Measurements from ENCODE around the gene SLX4IP.
A peak's percentile ranks its signal among the peaks of the same experiment; 100 is the strongest.

Gene SLX4IP

DNA sequence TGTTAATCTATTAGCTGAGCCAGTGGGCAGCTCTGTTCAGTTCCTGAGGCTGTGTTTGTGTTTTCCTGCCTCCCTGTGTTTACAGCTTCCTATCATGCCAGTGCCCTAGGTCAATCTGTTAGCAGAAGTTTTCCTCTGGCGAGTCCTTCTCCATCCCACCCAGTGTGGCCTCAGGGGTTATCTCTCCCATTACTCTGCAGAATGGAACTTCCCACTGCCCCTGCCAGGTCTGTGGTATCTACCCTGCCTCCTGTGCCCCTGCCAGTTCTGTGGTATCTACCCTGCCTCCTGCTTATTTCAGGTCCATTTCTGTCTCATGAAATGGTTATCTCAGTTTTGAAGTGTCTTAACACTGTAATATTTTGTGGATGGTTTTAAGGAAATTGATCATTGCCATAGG lies 63.1 kb downstream of the SLX4IP start:
- no peak for DNase-seq

DNA sequence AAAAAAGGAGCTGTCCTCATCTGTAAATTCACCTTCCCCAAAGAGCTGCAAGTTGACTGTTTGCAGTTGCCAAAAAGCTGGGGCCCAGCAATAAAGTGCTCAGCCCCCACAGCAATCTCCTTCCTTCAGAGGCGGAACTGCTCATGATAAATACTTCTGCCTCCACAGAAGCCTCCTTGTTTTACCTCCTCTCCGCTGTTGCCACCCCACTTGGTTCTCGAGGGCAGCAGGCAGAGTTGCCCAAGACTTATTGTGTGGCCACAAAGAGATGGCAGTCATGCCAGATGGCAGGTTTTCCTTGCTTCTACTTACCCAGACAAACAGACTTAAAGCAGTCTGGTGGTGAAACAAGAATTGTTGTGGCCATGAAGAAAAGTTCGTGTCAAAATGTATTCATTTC lies 66.3 kb downstream of the SLX4IP start:
- no peak for DNase-seq

DNA sequence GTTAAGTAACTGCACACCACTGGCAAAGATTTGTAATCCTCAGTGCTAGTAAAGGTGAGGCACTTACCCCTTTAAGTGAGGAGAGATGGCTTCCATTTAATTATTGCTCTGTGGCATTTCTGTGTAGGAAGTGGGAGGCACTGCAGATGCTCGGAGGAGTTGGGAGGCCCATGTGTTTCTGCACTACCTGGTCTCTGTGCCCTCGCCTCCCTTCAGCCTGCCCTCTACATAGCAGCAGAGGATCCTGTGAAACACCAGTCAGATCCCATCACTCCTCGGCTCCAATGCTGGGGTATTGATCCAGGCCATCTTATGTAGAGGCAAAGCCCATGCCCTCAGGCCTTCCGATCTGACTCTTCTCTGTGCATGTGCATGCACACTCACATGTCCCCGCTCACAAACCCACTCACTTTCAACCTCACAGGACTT lies 67.0 kb downstream of the SLX4IP start:
- DNase-seq, result peak; percentile 22

DNA sequence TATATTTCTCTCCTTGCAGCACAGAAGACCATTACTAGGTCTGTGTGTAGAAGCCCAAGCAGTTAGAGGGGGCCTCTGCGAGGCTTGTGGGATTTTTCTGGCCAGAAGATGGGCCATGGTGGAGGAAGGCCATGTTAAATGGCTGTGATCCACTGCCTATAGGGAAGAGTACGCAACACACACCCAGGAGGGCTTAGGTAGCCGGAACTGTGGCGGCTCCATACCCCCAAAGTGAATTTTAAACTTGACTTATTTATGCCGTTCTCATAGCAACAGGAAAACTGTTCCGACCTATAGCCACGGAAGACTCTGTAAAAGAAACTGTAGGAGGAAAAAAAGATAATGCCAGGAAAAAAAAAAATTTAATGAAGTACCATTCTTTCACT lies 69.5 kb downstream of the SLX4IP start:
- DNase-seq, result no peak

DNA sequence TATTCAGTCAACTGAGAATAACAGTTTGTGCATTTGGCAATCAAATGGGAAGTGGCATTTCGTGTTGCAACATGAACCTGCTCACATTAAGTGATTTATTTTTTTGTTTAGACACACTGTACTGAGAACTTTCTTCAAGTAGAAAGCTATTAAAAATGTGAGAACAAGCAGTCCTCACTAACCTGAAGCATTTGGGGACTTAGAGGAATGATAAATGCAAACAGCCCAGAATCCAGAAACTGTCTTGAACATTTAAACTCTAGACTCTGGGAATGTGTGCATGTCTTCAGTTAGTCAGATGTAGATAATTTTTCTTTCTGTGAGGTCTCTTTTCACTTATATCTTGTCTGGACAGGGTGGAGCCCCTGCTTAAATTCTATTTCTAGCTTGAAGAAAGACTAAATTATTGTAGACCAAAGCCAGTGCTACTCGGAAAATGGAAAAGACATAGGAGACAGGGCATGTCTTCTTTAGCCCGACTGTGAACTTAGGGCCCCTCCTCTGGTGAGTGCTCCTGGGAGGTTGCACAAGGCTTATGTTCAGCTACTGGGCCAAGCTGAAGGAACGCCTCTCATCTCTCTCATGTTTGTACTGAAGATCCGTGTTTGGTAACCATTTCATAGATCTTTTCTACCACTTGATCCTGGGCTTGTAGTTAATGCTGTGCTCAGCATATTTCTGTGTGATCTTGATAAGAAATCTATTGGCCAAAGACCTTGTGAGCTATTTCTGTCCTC lies 70.1 kb downstream of the SLX4IP start:
- DNase-seq, result no peak

DNA sequence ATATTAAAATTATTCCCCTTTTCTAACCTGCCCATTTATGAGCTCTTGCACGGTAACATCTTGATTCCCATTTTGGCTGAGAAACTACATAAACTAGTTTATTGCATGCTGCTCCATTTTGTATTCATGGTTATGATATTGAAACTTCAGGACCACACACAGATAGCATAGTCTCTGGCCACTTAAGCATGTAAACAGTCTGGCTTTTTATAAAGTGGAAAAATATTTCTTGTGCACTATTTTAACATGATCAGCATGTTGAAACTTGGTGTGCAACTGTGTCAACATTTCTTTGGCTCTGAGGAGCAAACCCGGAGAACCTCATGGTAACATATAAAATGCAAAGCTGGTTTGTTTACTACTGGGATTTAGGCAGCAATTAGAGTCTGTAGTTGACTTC lies 70.7 kb downstream of the SLX4IP start:
- DNase-seq, result no peak

DNA sequence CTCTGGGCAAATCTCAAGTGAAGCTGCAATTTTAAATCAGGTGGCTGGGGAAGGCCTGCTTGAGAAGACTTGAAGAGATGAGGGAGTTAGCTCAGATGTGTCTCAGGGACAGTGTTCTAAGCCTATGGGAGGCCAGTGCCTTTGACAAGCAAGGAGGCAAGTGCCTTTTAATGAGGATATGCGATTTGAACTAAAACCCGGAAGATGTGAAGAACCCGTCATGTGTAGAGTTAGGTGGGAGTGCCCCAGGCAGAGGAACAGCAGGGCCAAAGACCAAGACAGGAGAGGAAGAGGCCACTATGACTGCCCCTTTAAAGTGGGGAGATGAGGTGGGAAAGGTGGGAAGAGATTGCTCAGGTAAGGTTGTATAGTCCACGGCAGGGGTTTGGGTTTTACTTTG lies 71.9 kb downstream of the SLX4IP start:
- DNase-seq, result no peak

DNA sequence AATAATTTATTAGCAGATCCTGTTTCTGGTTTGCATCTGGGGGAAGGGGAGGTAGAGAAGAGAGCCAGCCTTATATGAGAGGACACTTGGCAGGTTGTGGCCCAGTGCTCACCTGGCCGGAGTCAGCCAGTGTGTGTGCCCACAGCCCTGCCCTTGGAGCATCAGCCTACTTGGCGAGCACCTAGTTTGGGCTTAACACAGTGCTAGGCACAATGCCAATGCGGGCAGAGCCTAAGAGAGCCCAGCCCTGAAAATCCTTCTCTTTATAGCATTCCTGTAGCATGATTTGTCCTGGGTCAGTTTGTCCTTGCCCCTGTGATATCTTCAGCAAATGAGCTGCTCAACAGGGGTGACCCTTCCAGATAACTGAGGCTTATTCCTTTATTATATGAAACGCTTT lies 73.0 kb downstream of the SLX4IP start:
- no peak for DNase-seq

DNA sequence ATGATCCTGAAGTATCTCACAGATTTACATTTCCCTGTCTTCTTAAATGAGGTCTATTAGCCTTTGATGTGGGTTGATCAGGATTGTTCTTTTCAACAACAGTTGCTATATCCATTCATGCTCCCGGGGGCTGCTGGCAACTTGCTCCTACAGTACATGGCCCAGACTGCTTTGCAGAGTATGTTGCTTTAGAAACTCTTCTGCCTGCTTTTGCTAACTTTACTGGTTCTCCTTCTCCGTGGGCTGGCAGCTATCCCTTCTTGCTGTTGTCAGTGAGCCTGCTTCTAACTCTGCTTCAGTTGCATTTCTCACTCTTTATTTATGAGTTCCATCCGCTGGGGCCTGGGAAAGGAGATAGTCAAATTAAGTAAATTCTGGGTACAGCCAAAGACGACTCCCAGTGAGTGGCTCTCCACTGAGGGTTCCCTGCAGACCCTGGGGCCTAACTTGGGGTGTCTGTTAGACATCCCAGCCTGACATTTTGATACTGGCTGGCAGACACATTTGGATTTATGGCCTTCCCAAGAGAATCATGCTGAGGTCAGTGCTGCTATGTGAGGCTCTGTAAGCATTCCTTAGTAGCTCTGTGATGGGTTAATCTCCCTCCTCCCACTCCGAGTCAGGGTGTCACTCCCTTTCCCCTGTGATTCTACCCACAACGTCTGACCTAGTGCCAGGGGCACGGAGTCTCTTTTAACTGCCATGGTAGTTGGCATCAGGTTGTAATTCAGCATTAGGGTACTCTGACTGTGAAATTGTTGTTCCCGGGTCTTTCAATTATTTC lies 73.6 kb downstream of the SLX4IP start:
- no peak for DNase-seq

DNA sequence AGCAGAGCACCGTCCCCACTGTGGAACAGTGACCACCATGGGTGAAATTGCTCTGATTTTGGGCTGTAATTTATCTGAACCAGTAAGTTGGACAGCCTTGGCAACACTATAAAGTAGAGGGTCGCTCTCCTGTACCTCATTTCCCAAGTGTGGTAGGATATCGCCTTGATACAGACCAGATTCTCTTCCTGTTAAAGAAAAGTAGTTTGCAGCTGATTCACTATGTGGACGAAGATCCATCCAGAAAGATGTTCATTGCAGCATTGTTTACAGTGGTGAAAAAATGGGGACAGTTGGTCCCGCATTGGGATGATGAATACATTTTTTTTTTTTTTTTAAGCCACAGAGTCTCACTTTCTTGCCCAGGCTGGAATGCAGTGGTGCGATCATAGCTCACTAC lies 74.3 kb downstream of the SLX4IP start:
- no peak for DNase-seq

DNA sequence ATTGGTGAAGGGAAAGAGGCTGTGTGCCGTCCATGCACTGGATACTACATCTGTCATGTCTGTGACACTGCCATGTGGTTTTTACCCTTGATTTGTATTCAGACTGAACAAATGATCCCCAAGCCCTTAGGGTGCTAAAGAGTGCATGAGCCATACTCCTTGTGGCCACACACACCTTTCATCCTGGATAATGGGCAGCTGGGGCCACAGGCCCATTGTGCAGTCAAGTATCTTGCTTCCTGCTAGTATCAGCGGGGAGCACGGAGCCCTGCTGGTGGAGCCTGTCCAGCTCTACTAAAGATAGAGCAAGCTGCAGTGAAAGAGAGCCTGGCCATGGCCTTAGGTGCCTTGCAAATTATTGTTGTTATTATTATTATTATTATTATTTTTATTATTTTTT lies 75.1 kb downstream of the SLX4IP start:
- DNase-seq, result no peak

DNA sequence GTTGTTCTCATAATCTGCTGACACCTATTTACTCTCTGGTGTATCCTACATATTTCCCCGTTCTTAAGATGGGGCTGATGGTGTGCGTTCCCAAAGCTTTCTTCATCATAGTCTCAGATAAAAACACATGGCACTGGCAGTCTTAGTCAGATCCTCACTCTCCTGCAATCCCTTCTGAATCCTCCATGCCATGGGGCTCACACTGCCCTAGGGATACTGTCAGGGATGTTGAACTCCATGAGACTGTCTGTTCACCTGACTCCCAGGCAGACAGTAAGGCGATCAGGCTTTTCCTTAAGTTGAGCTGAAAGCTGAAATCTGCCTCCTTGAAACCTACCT lies 76.0 kb downstream of the SLX4IP start:
- no peak for DNase-seq

DNA sequence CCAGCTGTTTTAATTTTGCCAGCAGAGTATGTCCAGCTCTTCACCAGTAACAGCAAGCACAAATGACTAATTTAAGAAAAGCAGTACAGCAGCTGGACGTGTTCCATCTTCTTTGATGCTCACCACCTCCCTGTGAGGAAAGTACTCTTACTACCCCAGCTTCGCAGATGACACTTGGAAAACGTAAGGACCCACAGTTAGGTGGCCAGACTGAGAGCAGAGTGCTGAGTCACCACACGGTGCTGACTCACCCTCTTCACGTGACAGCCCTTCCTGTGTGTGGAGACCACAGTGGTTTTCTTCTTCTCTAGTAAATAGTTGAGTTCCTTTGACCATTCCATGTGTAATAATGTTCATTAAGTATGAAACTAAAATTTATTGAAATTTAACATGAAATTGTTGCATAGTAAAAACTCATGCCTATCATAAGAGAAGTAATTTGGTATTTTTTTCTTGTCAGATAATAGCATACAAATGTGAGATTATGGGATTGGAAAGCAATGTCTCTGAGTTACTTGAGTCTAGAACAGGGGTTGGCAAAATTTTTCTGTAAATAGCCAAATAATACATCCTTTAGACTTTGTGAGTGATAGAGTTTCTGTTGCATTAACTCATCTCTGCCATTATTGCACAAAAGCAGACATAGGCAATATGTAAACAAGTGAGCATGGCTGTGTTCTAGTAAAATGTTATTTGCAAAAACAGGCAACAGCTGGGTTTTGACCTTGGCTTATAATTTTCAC lies 76.6 kb downstream of the SLX4IP start:
- DNase-seq, result peak; percentile 53

DNA sequence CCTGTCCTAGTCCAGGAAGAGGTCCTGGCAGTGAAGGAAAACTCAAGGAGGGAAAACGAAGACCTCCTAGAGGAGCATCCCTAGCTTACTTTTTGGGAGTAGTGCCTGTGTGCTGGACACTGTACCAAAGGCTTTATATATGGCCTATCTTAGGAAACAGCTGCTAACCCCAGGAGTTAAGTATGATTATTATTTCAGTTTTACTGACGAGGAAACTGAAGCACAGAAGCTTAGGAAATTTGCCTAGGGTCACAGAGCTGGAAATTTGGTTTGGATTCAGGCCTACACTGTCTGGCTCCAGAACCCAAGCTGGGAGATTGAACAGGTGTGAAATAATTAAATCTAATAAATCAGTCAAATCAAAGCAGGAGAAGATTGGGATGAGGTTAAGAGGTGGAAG lies 78.0 kb downstream of the SLX4IP start:
- DNase-seq, result no peak

DNA sequence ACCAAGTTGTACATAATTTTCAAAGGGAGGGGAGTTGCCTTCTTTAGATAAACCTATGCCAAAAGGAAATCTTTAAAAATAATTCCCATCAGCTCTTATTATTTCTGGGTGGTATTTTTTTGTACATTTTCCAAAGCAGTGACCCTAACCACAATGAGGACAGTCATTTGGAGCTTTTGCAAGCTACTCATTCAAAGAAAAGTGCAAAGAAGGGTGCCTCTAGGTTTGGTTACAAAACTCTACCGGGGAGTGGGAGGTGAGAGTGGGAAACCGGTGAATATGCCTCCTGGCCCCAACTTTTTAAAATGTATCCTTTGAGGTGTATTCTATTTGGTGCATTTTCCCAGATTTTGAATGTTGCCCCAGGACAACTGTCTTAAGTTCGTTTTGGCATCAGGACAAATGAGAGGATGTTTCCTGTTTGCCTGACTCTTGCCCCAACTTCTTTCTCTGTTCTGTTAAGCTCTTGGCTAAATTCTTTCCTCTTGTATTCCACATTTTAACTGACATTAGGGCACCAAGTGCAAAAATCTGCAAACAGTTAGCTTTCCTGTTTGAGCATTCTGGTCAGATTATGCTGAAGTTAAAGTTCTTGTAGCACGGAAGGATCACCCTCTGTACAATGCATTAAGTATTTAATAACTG lies 78.9 kb downstream of the SLX4IP start:
- no peak for DNase-seq

DNA sequence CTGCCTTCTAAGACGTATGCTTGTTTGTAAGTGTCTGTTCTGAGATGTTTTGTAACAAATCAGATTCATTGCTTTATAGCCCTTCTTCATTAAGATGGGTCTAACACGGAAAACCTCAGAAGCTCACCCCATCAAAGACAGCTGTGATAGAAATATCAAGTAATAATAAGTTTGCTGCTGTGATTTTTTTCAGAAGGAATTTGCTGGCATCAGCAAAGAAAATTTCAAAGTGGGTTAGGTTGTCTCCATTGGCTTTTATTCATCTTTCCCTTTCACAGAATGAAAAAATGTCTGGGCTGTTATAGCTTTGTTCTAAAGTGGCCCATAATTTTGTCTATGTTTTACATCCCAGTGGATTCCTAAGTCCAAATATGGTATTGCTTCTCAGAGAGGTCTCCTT lies 81.4 kb downstream of the SLX4IP start:
- DNase-seq, result no peak

DNA sequence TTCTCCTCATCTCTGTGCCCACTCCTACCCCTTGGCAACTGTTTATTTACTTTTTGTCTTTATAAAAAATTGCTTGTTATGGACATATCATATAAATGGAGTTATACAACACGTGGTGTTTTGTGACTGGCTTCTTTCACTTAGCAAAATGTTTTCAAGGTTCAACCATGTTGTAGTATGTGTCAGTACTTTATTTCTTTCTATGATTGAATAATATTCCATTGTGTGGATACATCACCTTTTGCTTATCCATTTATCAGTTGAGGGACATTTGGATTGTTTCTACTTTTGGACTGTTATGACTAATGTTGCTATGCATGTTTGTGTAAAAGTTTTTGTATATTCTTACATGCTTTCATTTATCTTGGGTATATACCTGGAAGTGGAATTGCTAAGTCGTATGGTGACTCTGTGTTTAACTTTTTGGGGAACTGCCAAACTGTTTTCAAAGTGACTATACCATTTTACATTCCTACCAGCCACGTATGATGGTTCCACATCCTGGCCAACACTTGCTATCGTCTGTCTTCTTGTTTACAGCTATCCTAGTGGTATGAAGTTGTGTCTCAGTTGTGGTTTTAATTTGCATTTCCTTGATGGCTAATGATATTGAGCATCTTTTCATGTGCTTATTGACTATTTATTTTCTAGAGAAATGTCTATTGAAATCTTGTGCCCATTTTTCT lies 84.4 kb downstream of the SLX4IP start:
- no peak for DNase-seq

DNA sequence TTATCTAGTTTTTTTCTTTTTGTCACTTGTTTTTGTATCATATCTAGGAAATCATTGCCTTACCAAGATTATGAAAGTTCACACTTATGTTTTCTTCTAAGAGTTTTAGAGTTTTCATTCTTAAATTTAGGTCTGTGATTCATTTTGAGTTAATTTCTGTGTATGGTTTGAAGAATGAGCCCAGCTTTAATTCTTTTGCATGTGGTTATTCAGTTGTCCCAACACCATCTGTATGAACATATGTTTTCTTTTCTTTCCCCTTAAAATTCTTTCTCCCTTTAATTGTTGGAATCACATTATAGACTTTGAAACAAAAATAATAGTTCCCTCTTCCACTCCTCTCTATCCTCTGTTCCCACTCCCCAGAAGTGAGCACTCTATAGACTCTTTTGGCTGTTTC lies 85.4 kb downstream of the SLX4IP start:
- no peak for DNase-seq

DNA sequence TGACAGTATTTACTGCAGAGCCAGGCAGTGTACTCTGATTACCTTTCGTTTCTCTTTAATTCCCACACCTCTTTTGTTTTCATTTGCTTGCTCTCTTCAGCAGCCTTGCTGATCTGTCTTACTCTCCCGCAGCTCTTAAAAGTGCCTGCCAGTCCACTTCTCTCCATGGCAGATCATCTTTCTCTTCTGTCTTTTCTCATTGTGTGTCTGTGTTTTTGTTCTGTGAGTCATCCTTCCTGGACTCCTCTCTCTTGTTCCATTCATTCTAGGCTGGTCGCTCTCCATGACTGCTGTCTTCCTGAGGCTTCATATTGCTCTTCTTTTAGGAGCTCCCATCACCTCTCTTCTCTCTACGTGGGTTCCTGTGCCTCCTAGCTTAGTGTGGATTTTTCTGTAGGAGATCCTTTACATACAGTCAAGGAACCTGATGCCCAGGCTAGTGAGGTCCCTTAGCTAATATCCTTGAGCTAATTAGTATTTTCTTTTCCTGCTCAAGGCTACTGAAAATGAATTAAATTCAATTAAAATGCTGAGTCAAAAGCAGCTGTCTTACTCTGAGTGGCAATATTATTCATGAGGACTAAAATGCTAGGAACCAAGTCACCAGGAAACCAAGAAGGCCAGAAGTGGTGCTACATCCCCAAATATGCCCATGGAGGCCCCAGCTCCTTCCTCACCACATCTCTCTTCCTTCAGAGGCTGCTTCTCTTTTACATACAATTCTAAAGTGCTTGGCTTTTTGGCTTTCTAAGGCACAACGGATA lies 86.1 kb downstream of the SLX4IP start:
- DNase-seq, result no peak

DNA sequence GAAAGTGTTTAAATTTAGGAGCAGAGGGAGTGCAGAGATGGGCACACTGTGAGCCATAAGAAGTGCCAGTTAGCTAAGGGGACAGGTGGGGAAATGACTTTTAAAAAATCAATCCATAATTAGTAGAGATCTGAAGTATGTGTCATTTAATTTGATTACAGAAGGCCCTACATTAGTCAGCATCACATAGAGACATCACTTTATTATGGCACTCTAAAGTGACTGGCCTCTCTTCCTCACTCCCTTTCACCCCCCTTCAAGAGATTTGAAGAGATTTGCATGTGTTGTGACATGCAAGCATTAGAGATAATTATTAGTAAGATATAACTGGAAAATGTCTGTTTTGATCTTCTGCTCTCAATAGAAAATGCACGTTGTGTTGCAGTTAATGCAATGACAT lies 86.7 kb downstream of the SLX4IP start:
- DNase-seq, result no peak

DNA sequence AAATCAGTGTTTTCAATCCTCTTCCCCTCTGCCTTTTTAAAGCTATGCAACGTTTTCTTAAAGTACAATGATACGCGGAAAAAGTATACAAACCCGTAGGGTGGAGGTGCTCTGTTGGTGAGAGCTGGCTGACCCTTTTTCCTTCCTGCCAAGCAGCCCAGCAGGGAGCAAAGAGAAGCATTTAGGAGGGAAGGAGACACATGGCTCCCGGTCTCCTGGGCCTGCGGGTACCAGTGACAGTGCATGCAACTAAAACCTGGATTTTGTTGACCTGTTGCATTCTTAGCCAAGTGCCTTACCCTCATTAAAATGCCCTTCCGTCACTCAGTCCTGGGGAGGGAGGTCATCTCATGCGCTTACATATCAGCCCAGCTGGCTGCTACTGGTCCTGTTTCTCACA lies 87.2 kb downstream of the SLX4IP start:
- no peak for DNase-seq

DNA sequence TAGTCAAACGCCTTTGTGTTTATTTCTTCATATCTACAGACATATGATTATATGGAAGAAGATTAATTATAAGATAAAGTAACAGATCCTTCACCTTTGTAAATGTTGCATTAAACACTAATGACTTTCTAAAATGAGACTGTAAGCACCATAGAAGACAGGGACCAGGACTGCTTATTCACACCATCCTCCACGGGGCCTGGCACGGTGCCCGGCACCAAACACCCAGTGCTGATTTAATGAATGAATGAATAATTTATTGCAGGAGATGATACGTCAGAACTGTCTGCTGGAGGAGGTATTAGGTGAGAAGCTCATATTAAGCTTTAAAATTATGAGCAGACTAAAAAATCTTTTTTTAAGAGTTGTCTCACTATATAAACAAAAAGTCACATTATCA lies 88.3 kb downstream of the SLX4IP start:
- DNase-seq, result peak; percentile 9
